Activated gamma-delta T cell treated with Interleukin-2 at 50 U/mL for 16 hours (primary cell): ENCODE data around the gene PGPEP1.

ENCODE experiments used
- DNase-seq: peaks from one replicate; pipeline ENCODE4 v3.0.0-alpha.2; 2020

PGPEP1 gene

GRCh38 chr19:18340190-18340989 is at the start of gene PGPEP1:
TSS of gene PGPEP1 (plus strand) at chr19:18340598. CDS start at chr19:18340682, 84 bp downstream.
- DNase-seq: peak; percentile 61

- DNase-seq: no peak
These were observed 49.3 kb upstream of the PGPEP1 start for GRCh38 chr19:18291019-18291524.

GRCh38 chr19:18291590-18292461 is 48.6 kb upstream of the PGPEP1 start:
- DNase-seq: peak; percentile 78

- peak; percentile 28 for DNase-seq
These were observed 48.0 kb upstream of the PGPEP1 start for GRCh38 chr19:18292462-18292809.

GRCh38 chr19:18292810-18293641 is 47.4 kb upstream of the PGPEP1 start:
- DNase-seq: no peak

GRCh38 chr19:18293642-18294466 is 46.5 kb upstream of the PGPEP1 start:
- DNase-seq: no peak

GRCh38 chr19:18294467-18294864 is 45.9 kb upstream of the PGPEP1 start:
- peak; percentile 92 for DNase-seq

- DNase-seq: no peak
These were observed 45.4 kb upstream of the PGPEP1 start for GRCh38 chr19:18295034-18295451.

- no peak for DNase-seq
These were observed 43.1 kb upstream of the PGPEP1 start for GRCh38 chr19:18297308-18297707.

GRCh38 chr19:18298601-18299000 is 41.8 kb upstream of the PGPEP1 start:
- no peak for DNase-seq

- no peak for DNase-seq
These were observed 40.7 kb upstream of the PGPEP1 start for GRCh38 chr19:18299654-18300053.

GRCh38 chr19:18300930-18301717 is 39.3 kb upstream of the PGPEP1 start:
- no peak for DNase-seq

- no peak for DNase-seq
These were observed 38.7 kb upstream of the PGPEP1 start for GRCh38 chr19:18301718-18302111.

- DNase-seq: no peak
These were observed 36.3 kb upstream of the PGPEP1 start for GRCh38 chr19:18304208-18304457.

- peak; percentile 82 for DNase-seq
These were observed 35.7 kb upstream of the PGPEP1 start for GRCh38 chr19:18304458-18305310.

GRCh38 chr19:18306209-18306887 is 34.0 kb upstream of the PGPEP1 start:
- no peak for DNase-seq

- no peak for DNase-seq
These were observed 33.5 kb upstream of the PGPEP1 start for GRCh38 chr19:18306888-18307260.

- no peak for DNase-seq
These were observed 33.1 kb upstream of the PGPEP1 start for GRCh38 chr19:18307271-18307681.

- DNase-seq: no peak
These were observed 32.1 kb upstream of the PGPEP1 start for GRCh38 chr19:18308051-18308947.
